ENCODE results near the gene LMTK3. TPM values are rescaled to one million over a fixed set of nuclear protein-coding genes. Genes with fewer than 3 reads are reported as not detected.
"Not testable (repeated sequence)": the region's sequence is repeated elsewhere in the genome, so short reads cannot be mapped to it uniquely, and the experiment has no call there.

Gene LMTK3
- polyA plus RNA-seq, 1 donor from 2014 or later: 8.1 TPM

DNA sequence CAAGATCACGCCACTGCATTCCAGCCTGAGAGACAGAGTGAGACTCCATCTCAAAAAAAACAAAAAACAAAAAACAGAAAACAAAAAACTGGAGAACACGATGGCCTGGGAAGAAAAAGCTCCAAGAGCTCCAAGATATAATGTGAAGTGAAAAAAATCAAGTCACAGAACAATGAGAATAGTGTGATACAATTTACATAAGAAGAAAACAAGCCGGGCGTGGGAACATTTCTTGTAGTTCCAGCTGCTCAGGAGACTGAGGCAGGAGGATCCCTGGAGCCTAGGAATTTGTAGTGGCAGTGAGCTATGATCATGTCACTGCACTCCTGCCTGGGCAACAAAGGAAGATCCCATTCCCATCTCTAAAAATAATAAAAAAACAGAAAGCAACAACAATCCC lies 8.5 kb upstream of the LMTK3 start:
- Histone ChIP-seq H3K9ac (ENCODE audit: low read length) (no peak overlapping the region), H3K79me2 (replicated peaks; ENCODE audit: insufficient read depth, low read length) (no peaks in the 10 kb centered on the region), H4K20me1 (ENCODE audit: insufficient read depth) (no peaks in the 10 kb centered on the region), H3K9me3 (ENCODE audit: low read length) (no peaks in the 10 kb centered on the region), H3K4me3 (ENCODE audit: low read length) (no peak overlapping the region), H3F3A (ENCODE audit: insufficient read depth, low read length, poor library complexity, severe bottlenecking) (no peaks in the 10 kb centered on the region), H2AFZ (ENCODE audit: low read depth, low read length) (no peak overlapping the region), H3K27me3 (ENCODE audit: insufficient read depth, low read depth, low read length) (no peaks in the 10 kb centered on the region), H3K36me3 (ENCODE audit: insufficient read depth, low read length) (no peaks in the 10 kb centered on the region), H3K27ac (ENCODE audit: low read length) (no peak overlapping the region), H3K9me2 (ENCODE audit: insufficient read depth, low read length) (no peaks in the 10 kb centered on the region), H3K4me2 (ENCODE audit: low read length) (no peak overlapping the region)
- no peak for TF ChIP-seq MXI1 (conservative IDR thresholded peaks at IDR 0.05; ENCODE audit: poor library complexity, severe bottlenecking)
- TF ChIP-seq, protein P1, sequence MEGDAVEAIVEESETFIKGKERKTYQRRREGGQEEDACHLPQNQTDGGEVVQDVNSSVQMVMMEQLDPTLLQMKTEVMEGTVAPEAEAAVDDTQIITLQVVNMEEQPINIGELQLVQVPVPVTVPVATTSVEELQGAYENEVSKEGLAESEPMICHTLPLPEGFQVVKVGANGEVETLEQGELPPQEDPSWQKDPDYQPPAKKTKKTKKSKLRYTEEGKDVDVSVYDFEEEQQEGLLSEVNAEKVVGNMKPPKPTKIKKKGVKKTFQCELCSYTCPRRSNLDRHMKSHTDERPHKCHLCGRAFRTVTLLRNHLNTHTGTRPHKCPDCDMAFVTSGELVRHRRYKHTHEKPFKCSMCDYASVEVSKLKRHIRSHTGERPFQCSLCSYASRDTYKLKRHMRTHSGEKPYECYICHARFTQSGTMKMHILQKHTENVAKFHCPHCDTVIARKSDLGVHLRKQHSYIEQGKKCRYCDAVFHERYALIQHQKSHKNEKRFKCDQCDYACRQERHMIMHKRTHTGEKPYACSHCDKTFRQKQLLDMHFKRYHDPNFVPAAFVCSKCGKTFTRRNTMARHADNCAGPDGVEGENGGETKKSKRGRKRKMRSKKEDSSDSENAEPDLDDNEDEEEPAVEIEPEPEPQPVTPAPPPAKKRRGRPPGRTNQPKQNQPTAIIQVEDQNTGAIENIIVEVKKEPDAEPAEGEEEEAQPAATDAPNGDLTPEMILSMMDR (IDR thresholded peaks at IDR 0.05; ENCODE audit: poor library complexity, severe bottlenecking): no peak
- no peak for TF ChIP-seq RAD21 (conservative IDR thresholded peaks at IDR 0.05)
- TF ChIP-seq SMC3 (conservative IDR thresholded peaks at IDR 0.05; ENCODE audit: poor library complexity): no peak

DNA sequence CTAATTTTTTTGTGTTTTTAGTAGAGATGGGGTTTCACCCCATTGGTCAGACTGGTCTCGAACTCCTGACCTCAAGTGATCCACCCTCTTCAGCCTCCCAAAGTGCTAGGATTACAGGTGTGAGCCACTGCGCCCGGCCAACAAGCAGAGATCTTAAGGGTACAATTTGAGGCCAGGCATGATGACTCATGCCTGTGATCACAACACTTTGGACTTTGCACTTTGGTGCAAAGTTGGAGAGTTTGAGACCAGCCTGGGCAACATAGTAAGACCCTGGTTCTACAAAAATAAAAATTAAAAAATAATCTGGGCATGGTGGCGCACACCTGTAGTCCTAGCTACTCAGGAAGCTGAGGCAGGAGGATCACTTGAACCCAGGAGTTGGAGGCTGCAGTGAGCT lies 7.8 kb upstream of the LMTK3 start:
- not testable (repeated sequence) for H3K27me3 ChIP-seq (ENCODE audit: insufficient read depth, low read depth, low read length); H3K4me3 ChIP-seq (ENCODE audit: low read length); H3F3A ChIP-seq (ENCODE audit: insufficient read depth, low read length, poor library complexity, severe bottlenecking); H3K79me2 ChIP-seq (replicated peaks; ENCODE audit: insufficient read depth, low read length); H4K20me1 ChIP-seq (ENCODE audit: insufficient read depth); H3K9ac ChIP-seq (ENCODE audit: low read length); H3K9me3 ChIP-seq (ENCODE audit: low read length); H3K36me3 ChIP-seq (ENCODE audit: insufficient read depth, low read length); H3K4me2 ChIP-seq (ENCODE audit: low read length); H3K27ac ChIP-seq (ENCODE audit: low read length); H3K9me2 ChIP-seq (ENCODE audit: insufficient read depth, low read length); H2AFZ ChIP-seq (ENCODE audit: low read depth, low read length)

DNA sequence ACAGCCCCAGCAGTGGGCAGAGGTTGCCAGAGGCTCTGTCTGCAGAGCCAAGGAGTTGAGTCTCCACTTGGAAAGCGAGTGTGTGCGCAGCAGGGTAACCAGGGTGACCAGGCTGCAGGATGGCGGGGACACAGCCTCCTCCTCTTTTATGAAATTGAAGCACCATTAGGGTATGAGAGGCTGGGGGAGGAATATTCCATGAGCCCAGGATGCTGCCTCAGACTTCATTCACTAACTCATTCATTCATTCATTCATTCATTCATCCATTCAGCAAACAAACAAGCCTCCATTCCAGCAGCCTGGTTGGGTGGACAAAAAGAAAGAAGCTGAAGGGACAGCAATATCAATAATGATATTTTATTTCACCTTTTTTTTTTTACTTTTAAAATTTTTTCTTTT lies 6.6 kb upstream of the LMTK3 start:
- no peaks in the 10 kb centered on the region for H3F3A ChIP-seq (ENCODE audit: insufficient read depth, low read length, poor library complexity, severe bottlenecking)
- H3K79me2 ChIP-seq (replicated peaks; ENCODE audit: insufficient read depth, low read length): no peaks in the 10 kb centered on the region
- TF ChIP-seq MXI1 (conservative IDR thresholded peaks at IDR 0.05; ENCODE audit: poor library complexity, severe bottlenecking) (no peak), TAF1 (IDR thresholded peaks at IDR 0.05; ENCODE audit: low read depth) (no peak)
- TF ChIP-seq, protein P1 (IDR thresholded peaks at IDR 0.05; ENCODE audit: poor library complexity, severe bottlenecking): no peak
- TF ChIP-seq, protein P2, sequence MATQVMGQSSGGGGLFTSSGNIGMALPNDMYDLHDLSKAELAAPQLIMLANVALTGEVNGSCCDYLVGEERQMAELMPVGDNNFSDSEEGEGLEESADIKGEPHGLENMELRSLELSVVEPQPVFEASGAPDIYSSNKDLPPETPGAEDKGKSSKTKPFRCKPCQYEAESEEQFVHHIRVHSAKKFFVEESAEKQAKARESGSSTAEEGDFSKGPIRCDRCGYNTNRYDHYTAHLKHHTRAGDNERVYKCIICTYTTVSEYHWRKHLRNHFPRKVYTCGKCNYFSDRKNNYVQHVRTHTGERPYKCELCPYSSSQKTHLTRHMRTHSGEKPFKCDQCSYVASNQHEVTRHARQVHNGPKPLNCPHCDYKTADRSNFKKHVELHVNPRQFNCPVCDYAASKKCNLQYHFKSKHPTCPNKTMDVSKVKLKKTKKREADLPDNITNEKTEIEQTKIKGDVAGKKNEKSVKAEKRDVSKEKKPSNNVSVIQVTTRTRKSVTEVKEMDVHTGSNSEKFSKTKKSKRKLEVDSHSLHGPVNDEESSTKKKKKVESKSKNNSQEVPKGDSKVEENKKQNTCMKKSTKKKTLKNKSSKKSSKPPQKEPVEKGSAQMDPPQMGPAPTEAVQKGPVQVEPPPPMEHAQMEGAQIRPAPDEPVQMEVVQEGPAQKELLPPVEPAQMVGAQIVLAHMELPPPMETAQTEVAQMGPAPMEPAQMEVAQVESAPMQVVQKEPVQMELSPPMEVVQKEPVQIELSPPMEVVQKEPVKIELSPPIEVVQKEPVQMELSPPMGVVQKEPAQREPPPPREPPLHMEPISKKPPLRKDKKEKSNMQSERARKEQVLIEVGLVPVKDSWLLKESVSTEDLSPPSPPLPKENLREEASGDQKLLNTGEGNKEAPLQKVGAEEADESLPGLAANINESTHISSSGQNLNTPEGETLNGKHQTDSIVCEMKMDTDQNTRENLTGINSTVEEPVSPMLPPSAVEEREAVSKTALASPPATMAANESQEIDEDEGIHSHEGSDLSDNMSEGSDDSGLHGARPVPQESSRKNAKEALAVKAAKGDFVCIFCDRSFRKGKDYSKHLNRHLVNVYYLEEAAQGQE (IDR thresholded peaks at IDR 0.05; ENCODE audit: borderline replicate concordance): no peak
- H3K9ac ChIP-seq (ENCODE audit: low read length): no peak overlapping the region
- H4K20me1 ChIP-seq (ENCODE audit: insufficient read depth): no peaks in the 10 kb centered on the region
- H2AFZ ChIP-seq (ENCODE audit: low read depth, low read length): no peak overlapping the region
- no peak overlapping the region for H3K27ac ChIP-seq (ENCODE audit: low read length)
- H3K4me2 ChIP-seq (ENCODE audit: low read length): no peak overlapping the region
- no peak overlapping the region for H3K4me3 ChIP-seq (ENCODE audit: low read length)
- no peaks in the 10 kb centered on the region for H3K36me3 ChIP-seq (ENCODE audit: insufficient read depth, low read length)
- no peaks in the 10 kb centered on the region for H3K9me2 ChIP-seq (ENCODE audit: insufficient read depth, low read length)
- no peaks in the 10 kb centered on the region for H3K27me3 ChIP-seq (ENCODE audit: insufficient read depth, low read depth, low read length)
- no peaks in the 10 kb centered on the region for H3K9me3 ChIP-seq (ENCODE audit: low read length)
